UCSD-AML1 (cell line): Measurements from ENCODE around the gene TLK2.
A peak's percentile ranks its signal among the peaks of the same experiment; 100 is the strongest.
"Not testable (repeated sequence)": the region's sequence is repeated elsewhere in the genome, so short reads cannot be mapped to it uniquely, and the experiment has no call there.

Experiments
- DNase-seq: peaks from one replicate; lab custom pipeline; 2025; ENCODE audit not compliant: unreplicated experiment; lab: John Stamatoyannopoulos, UW

TLK2 gene

GRCh38 chr17:62482553-62482952, 3.9 kb downstream of the TLK2 start:
- DNase-seq: not testable (repeated sequence)

GRCh38 chr17:62490990-62491389, 12.4 kb downstream of the TLK2 start:
- DNase-seq: not testable (repeated sequence)

GRCh38 chr17:62493049-62493655, 14.5 kb downstream of the TLK2 start:
- not testable (repeated sequence) for DNase-seq

GRCh38 chr17:62494073-62494472, 15.4 kb downstream of the TLK2 start:
- DNase-seq: not testable (repeated sequence)

GRCh38 chr17:62496344-62496743, 17.7 kb downstream of the TLK2 start:
- DNase-seq: not testable (repeated sequence)

GRCh38 chr17:62498796-62499195, 20.2 kb downstream of the TLK2 start:
- not testable (repeated sequence) for DNase-seq

GRCh38 chr17:62500463-62500862, 21.8 kb downstream of the TLK2 start:
- DNase-seq: not testable (repeated sequence)

GRCh38 chr17:62504857-62505256, 26.2 kb downstream of the TLK2 start:
- DNase-seq: not testable (repeated sequence)

GRCh38 chr17:62507191-62507836, 28.7 kb downstream of the TLK2 start:
- DNase-seq: not testable (repeated sequence)

- DNase-seq: not testable (repeated sequence)
Observed at GRCh38 chr17:62510247-62510819, 31.7 kb downstream of the TLK2 start.

- not testable (repeated sequence) for DNase-seq
Observed at GRCh38 chr17:62511014-62511413, 32.4 kb downstream of the TLK2 start.

- not testable (repeated sequence) for DNase-seq
Observed at GRCh38 chr17:62516376-62516775, 37.8 kb downstream of the TLK2 start.

- DNase-seq: not testable (repeated sequence)
Observed at GRCh38 chr17:62521295-62521694, 42.7 kb downstream of the TLK2 start.

- not testable (repeated sequence) for DNase-seq
Observed at GRCh38 chr17:62524077-62524476, 45.5 kb downstream of the TLK2 start.

GRCh38 chr17:62525317-62525716, 46.7 kb downstream of the TLK2 start:
- DNase-seq: not testable (repeated sequence)

GRCh38 chr17:62530936-62531335, 52.3 kb downstream of the TLK2 start:
- DNase-seq: not testable (repeated sequence)

- not testable (repeated sequence) for DNase-seq
Observed at GRCh38 chr17:62536557-62536956, 57.9 kb downstream of the TLK2 start.

- not testable (repeated sequence) for DNase-seq
Observed at GRCh38 chr17:62541073-62541472, 62.4 kb downstream of the TLK2 start.

GRCh38 chr17:62543278-62543775, 64.7 kb downstream of the TLK2 start:
- DNase-seq: not testable (repeated sequence)

GRCh38 chr17:62546066-62546465, 67.4 kb downstream of the TLK2 start:
- DNase-seq: peak; percentile 9

GRCh38 chr17:62552851-62553659, 74.4 kb downstream of the TLK2 start:
- DNase-seq: not testable (repeated sequence)
